ENCODE measurements around the gene GPANK1.

The GPANK1 gene

GRCh38 chr6:31691078-31691463, 26.3 kb upstream of the GPANK1 start:
- no peak for DNase-seq (ENCODE audit: low spot score)

GRCh38 chr6:31690231-31691077, 25.7 kb upstream of the GPANK1 start:
- DNase-seq (ENCODE audit: low spot score) = no peak

GRCh38 chr6:31689249-31690110, 24.7 kb upstream of the GPANK1 start:
- DNase-seq (ENCODE audit: low spot score) = peak; percentile 21

DNA sequence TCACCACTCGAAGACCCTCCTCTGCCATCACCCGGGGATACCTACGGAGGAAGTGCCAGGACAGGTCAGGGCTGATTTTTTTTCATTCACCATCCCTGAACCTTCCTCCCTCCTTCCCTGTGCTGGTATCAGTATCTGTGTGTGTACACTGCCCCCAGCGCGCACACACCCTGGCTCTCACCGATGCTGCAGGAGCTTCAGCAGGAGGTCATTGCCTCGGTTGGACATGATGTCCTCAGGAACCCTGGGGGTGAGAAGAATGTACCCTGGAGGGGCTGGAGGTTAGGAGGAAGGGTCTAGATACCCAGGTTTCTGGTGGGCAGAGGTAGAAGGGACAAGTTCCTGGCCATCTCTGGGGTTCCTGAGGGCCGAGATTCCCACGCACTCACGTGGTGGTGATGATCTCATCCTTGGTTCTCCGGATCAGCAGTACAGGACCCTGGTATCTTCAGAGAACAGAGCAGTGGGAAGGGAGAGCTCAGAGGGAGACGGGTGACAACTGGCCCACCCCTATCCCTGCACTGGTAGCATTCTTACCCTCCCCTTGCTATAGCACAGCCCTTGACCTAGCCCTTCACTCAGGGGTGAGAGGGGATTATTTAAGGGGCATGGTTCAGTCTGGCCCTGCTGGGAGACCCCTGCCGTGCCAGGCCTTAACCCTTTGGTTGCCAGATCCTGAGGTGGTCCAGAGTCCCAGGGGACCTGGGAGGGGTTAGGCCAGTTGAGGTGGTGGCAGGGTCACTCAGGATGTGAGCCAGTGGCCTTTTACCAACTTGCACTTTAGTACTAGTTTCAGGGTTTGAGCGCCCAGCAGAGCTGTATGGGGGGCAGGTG, 23.3 kb upstream of the GPANK1 start:
- DNase-seq (ENCODE audit: low spot score) = no peak

GRCh38 chr6:31687321-31687720, 22.5 kb upstream of the GPANK1 start:
- no peak for DNase-seq (ENCODE audit: low spot score)

DNA sequence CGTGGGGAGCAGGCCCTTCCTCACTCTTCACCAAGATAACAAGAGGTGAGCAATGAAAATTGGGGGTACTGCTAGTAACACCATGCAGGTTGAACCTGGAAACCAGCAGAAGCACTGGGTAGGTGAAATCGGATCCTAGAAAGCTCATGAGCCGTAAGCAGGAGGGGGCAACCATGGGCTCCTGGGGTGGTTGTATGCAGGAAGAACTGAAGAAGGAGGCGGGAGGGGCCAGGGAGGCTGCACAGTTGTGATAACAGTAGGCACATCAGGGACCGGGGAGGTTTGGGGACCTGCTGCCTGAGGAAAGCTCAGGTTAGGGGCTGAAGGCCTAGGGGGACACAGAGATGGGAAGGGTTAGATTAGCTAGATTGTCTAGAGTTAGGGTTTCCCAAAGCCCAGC, 21.7 kb upstream of the GPANK1 start:
- no peak for DNase-seq (ENCODE audit: low spot score)

DNA sequence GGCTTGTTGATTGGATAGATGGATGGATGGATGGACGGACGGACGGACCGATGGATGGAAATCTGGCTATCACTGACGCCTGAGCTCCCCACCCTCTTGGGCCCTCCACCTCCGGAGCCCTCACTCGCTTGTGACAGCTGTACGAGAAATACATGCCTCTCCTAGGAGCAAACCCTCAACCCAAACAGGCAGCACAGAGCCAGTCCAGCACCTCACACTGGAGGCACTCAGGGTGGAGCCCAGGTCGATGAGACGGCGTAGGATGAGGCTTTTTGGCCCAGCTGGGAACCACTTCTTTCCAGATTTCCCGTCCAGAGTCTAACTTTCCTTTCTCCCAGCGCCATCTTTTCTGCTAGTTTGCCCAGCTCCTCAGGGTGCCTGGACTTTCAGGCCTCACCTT, 18.8 kb upstream of the GPANK1 start:
- no peak for DNase-seq (ENCODE audit: low spot score)

DNA sequence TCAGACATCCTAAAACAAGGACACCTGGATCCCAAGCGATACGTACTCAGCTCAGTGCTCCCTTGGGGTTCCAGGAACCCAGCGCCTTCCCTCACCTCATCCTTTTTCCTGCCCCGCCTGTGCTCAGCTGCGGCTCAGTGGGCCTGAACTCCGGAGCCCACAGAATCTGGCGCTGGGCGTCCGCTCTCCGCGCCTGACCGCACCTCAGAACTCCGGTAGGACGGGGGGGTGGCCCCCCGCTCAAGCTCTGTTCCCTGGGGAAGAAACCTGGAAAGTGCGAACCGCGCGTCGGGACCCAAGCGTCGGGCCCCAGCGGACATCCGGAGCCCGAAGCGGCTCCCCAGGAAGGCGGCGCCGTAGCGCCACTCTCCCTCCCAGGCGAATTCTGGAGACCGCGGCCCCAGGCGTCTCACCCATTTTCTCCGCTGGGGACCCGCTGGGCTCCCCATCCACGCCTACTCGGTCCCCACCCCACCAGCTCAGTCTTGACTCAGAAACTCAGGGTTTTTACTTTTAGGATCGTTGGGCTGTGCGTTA, 16.4 kb upstream of the GPANK1 start:
- DNase-seq (ENCODE audit: low spot score) = peak; percentile 80

- DNase-seq (ENCODE audit: low spot score) = peak; percentile 90
Measured at GRCh38 chr6:31680226-31681134, 15.7 kb upstream of the GPANK1 start, which contains the start of gene LY6G5C. Gene LY6G5C, minus strand, starts transcription at chr6:31681067. Its CDS starts 694 bp downstream, at chr6:31680373.

DNA sequence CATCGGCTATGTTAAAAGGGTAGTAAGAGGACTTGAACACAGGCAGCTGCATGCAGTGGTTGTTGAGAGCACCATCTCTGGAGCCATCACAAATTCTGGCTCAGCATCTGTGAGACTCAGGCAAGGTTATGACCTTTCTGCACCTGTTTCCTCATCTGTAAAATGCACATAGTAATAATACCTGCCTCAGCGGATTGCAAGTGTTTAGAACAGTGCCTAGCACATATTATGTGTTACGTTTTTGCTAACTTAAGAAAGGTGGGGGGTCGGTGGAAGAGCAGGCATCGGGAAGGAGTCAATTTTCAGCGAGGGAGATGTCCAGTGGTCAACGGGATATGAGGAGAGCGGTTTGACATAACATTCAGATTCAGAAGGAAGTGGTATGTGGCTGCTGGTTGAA, 13.2 kb upstream of the GPANK1 start:
- no peak for DNase-seq (ENCODE audit: low spot score)

DNA sequence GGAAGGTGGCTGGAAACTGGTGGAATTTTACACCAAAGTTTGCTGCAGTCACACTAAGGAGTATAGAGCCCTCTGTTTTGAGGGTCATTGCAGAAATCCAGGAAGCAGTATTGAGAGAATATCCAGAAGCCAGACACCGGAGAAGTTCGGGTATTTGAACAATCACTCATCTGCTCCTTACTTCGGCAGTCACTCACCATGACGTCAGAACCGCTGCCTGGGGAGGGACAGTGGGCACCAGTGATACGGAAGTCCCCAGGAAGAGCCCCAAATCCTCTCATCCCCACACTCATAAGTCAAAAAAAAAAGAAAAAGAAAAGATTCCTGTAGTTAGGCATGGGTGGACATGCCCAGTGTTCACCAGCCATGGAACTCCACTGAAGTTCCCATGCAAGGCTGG, 12.1 kb upstream of the GPANK1 start:
- no peak for DNase-seq (ENCODE audit: low spot score)

GRCh38 chr6:31676322-31676903, 11.6 kb upstream of the GPANK1 start:
- DNase-seq (ENCODE audit: low spot score) = no peak

DNA sequence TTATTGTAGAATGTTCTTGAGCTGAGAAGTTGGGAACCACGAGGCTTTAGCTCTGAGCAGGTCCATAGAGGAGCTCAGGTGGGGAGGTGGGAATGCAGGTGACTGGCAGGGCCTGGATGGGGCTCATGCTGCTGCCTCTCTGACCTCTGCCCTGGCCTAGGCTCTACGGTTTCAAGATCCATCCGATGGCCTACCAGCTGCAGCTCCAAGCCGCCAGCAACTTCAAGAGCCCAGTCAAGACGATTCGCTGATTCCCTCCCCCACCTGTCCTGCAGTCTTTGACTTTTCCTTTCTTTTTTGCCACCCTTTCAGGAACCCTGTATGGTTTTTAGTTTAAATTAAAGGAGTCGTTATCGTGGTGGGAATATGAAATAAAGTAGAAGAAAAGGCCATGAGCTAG, 4.9 kb upstream of the GPANK1 start, which contains the start of gene LY6G5B:
Gene LY6G5B (plus strand): TSS at position 301 of the 400 bp plus-strand sequence. CDS start 975 bp downstream, outside the sequence.
- DNase-seq (ENCODE audit: low spot score) = no peak

DNA sequence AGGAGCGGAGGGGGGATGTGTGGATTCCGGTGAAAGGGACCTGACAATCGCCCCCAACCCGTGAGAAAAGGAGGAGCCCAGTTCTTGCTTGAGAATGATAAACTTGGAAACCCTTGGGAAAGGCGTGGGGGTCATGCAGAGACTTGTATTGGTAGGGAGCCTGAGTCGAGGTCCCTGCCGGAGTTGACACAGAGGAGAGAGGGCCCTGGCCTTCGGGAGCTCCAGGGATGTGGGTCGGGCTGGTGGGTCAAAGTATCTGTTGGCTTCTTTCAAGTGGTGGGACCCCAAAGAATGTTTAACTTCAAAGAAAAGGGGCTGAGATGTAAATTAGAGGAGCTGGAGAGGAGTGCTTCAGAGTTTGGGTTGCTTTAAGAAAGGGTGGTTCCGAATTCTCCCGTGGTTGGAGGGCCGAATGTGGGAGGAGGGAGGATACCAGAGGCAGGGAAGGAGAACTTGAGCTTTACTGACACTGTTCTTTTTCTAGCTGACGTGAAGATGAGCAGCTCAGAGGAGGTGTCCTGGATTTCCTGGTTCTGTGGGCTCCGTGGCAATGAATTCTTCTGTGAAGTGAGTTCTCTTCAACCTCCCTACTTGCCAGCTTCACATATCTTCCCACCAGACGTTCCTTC, 1.7 kb upstream of the GPANK1 start:
- DNase-seq (ENCODE audit: low spot score) = peak; percentile 40

GRCh38 chr6:31665501-31666336, 922 bp upstream of the GPANK1 start, which contains the start of gene CSNK2B:
Gene CSNK2B, plus strand, starts transcription at chr6:31666080. Its CDS starts 752 bp downstream, at chr6:31666832.
- peak; percentile 97 for DNase-seq (ENCODE audit: low spot score)

GRCh38 chr6:31663961-31664789, 622 bp downstream of the GPANK1 start:
- DNase-seq (ENCODE audit: low spot score) = peak; percentile 84

DNA sequence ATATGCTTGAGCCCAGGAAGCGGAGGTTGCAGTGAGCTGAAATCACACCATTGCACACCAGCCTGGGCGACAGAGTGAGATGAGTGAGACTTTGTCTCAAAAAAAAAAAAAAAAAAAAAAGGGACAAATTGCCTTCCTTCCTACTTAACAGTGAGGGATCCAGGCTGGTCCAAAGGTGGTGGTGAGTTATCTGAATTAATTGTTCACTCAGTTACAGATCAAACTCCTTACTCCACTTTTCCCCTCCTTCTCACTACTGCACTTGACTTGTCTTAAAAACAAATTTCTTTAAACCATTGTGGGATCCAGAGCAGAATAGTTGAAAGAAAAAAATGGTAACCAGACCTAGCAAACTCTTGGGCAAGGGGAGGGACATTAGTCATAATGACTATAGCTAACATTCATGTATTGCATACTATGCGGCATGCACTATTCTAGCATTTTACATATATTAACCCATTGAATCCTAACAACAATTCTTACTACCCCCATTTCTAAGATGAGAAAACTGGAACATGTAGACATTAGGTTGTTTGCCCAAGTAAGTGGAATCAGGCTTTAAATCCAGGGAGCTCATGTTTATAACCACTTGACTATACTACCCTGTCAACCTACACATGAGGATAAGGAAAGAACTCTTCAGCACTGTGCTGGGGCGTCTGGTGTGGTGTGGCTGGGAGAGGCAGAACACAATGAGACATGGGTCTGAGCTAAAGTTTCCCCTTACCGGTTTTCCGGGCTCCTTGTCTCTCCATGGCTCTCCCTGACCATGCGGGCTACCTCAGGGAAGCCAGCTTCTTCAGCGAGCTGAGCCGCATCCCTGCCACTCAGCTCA, 1.5 kb downstream of the GPANK1 start:
- DNase-seq (ENCODE audit: low spot score) = no peak
